Osteoblast (primary cell): Measurements from ENCODE around the gene GRM6. TPM values are rescaled to one million over a fixed set of nuclear protein-coding genes. Genes with fewer than 3 reads are reported as not detected.

ENCODE experiments used
- DNase-seq: peaks from one replicate; pipeline ENCODE4 v3.0.0; 2011; ENCODE audit warnings: low spot score, mixed read lengths; ENCODE audit not compliant: insufficient read length; ENCODE audit errors: missing footprints
- H2AFZ ChIP-seq: 2 replicates; pipeline ENCODE4 v1.6.0; 2011; ENCODE audit warnings: mild to moderate bottlenecking, low read length
- H3K27ac ChIP-seq: 2 replicates; pipeline ENCODE4 v1.5.1; 2011; ENCODE audit warnings: mild to moderate bottlenecking, low read depth, low read length, moderate library complexity
- H3K27me3 ChIP-seq: 2 replicates; pipeline ENCODE4 v1.6.0; 2012; ENCODE audit warnings: mild to moderate bottlenecking, control low read depth, inconsistent platforms, low read length, moderate library complexity; ENCODE audit not compliant: insufficient read depth
- H3K36me3 ChIP-seq: 2 replicates; pipeline ENCODE4 v1.5.1; 2011; ENCODE audit warnings: mild to moderate bottlenecking, low read length, control low read depth, moderate library complexity; ENCODE audit not compliant: insufficient read depth
- H3K4me1 ChIP-seq: 2 replicates; pipeline ENCODE4 v1.5.1; 2011; ENCODE audit warnings: mild to moderate bottlenecking, low read length, control low read depth, moderate library complexity; ENCODE audit not compliant: insufficient read depth
- H3K4me2 ChIP-seq: 2 replicates; pipeline ENCODE4 v1.6.0; 2011; ENCODE audit warnings: mild to moderate bottlenecking, low read length; ENCODE audit not compliant: insufficient read depth
- H3K4me3 ChIP-seq: fragments of 200-600 bp; sonication (generic); 3 replicates; pipeline ENCODE4 v1.5.1; 2012; ENCODE audit warnings: mild to moderate bottlenecking, low read length, inconsistent platforms; ENCODE audit not compliant: insufficient read depth
- H3K79me2 ChIP-seq: 2 replicates; pipeline ENCODE4 v1.6.0; 2012; ENCODE audit warnings: mild to moderate bottlenecking, low read length, control low read depth, inconsistent platforms; ENCODE audit not compliant: insufficient read depth
- H3K9me3 ChIP-seq: 2 replicates; pipeline ENCODE4 v1.5.1; 2011; ENCODE audit warnings: low read depth, low read length, control low read depth
- H4K20me1 ChIP-seq: 2 replicates; pipeline ENCODE4 v1.6.0; 2012; ENCODE audit warnings: mild to moderate bottlenecking, low read length, control low read depth; ENCODE audit not compliant: insufficient read depth
- CTCF ChIP-seq: IDR thresholded peaks from 2 replicates; pipeline ENCODE4 v1.5.1; 2011; ENCODE audit warnings: mild to moderate bottlenecking, low read depth, low read length, moderate library complexity; ENCODE audit errors: extremely low read depth
- total RNA-seq: library from RNA; depleted of rRNA; stranded (reverse); fragments of >200 nt; gene quantifications from 2 replicates; pipeline ENCODE4 v1.2.3, GENCODE V29; 2012

The GRM6 gene
- total RNA-seq, 1 donor, result not detected

- H2AFZ ChIP-seq, result no peak overlapping the region
- H3K9me3 ChIP-seq, result peaks cover 50% of the 10 kb centered on the region
- no peak for DNase-seq
- no peak for TF ChIP-seq CTCF
- no peaks in the 10 kb centered on the region for H3K4me1 ChIP-seq
- no peak overlapping the region for H3K27ac ChIP-seq
- H3K4me3 ChIP-seq, result no peak overlapping the region
- no peak overlapping the region for H3K4me2 ChIP-seq
- H3K79me2 ChIP-seq, result no peaks in the 10 kb centered on the region
- H3K27me3 ChIP-seq, result no peaks in the 10 kb centered on the region
- H3K36me3 ChIP-seq, result no peaks in the 10 kb centered on the region
- H4K20me1 ChIP-seq, result no peaks in the 10 kb centered on the region
Observed at GRCh38 chr5:178931846-178932760, 63.0 kb downstream of the GRM6 start.

Other genes starting within 250 kb of the GRM6 start
- gene ZNF354B, start 135.4 kb downstream of the GRM6 start, total RNA-seq, result 12.3 and 14.1 TPM in 2 replicates
- 1.2 and 1.4 TPM in 2 replicates for gene ZFP2, start 99.4 kb downstream of the GRM6 start, total RNA-seq
- gene ZNF454, start 54.1 kb downstream of the GRM6 start, total RNA-seq, result 2.5 and 3.8 TPM in 2 replicates
- 6.2 and 8.3 TPM in 2 replicates for gene ZNF879, start 28.5 kb upstream of the GRM6 start, total RNA-seq
- gene ZNF354C, start 65.1 kb upstream of the GRM6 start, total RNA-seq, result 7.6 and 9.1 TPM in 2 replicates